Cardiac septum (tissue), 1 donor: Measurements from ENCODE around the gene CDH24. TPM values are rescaled to one million over a fixed set of nuclear protein-coding genes. Genes with fewer than 3 reads are reported as not detected.

Source experiments
- DNase-seq: peaks from one replicate; pipeline ENCODE4 v3.0.0-alpha.2; 2020; ENCODE audit warnings: low spot score
- intact Hi-C: fragments of 100-400 bp; cut with DNase I; formaldehyde crosslinking; loops from one replicate; pipeline ENCODE4 v1.14.0; 2022
- total RNA-seq: library from RNA; stranded (reverse); fragmentation: NEBNext Ultra II Directional; extraction: Animal tissue kit (Norgen Biotek cat#: 25700); gene quantifications from one replicate; pipeline ENCODE4 v1.2.1, GENCODE V29; 2021
- donor health status: DM: no; HTN: no; CAD: no.

The CDH24 gene
- total RNA-seq, 1 donor from 2014 or later = 2.6 TPM

DNA sequence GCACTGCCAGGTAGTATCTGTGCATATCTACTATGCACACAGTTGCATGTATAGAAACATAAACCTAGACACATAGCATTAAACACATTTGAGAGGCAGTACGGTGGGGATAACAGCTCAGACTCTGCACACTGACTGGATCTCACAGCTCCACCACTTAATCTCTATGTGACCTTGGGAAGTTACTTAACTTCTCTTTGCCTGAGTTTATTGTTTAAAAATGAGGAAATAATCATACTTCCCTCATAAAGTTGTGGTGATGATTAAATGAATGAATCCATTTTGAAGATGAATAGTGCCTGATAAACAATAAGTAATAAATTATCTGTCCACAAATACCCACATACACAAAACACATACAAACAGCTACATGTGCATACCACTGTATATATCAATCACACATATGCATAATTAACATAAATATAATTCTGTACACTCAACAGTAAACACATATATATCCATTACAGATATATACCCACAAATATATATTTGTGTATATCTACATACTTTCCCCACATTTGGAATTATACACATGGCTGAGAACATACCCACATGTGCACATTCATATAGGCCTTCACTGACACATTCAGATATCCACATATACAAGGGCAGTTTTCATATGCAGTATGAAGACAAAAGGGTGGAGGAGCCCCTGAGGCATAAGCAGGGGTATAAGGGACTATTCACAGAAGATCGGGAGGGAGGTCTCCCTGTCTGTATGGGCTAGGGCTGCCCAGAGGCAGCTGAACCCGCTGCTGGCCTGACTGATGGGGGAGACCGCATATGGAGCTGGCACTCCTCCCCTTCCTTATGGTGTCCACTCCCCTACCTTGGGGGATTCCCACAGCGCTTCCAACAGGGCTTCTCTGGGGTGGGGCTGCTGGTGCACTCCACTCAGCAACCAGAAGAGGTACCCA is 5.9 kb downstream of the CDH24 start:
- intact Hi-C loops = no loop called here
- DNase-seq = no peak

DNA sequence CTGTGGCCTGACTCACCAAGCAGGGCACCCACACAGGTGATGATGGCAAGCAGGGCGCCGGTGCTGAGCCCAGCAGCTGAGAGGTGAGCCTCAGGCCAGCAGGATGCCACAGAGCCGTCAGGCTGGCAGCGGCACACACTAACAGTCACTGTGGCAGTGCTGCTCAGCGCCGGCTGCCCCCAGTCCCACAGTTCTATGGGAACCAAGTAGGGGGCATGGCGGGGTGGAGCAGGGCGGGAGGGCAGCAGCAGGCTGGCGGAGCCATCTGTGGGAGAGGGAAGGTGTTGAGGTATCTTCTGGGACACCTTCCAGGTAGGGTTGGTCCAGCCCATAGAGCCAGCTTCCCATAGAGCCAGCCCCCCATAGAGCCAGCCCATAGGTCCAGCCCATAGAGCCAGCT is 8.3 kb downstream of the CDH24 start:
- intact Hi-C loops = no loop called here
- DNase-seq = no peak

DNA sequence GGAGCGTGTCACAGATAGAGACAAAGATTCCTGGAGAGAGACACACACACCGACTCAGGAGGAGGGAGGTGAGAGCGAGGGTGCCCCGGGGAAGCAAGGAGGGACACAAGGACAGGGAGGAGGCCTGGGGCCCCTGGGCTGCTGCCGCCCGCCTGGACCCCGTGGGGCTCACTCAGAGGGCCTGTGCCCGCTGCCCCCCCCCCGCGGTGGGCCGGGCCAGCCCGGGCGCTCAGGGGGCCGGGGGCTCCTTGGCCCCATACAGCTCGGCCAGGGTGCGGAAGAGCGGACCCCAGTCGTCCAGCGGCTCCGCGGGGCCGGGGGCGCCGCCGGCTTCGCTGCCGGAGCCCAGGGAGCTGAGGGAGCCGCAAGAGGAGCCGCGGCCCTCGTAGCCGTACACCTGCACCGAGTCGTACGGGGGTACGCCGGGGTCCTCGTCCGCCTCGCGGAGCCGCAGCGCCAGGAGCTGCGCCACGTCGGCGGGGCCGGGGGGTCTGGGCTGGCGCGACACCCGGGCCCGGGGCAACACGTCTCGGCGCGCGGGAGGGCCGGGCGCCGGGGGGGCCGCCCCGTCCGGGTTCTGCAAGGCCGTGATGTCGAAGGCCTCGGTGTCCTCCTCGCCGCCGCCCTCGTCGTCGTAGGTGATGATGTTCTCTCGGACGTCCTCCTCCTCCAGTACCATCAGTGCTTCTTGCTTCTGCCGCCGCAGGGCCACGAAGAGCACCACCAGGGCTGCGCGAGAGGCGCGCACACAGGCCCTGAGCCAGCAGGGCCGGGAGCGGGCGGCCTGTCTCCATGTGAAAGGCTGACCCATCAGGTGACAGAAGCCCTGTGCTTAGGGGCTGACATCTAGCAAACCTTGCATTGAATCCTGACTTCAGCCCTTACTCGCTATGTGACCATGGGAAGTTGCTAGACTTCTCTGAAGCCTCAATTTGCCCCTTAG is 9.3 kb downstream of the CDH24 start:
- intact Hi-C loops = no loop called here
- DNase-seq = no peak

DNA sequence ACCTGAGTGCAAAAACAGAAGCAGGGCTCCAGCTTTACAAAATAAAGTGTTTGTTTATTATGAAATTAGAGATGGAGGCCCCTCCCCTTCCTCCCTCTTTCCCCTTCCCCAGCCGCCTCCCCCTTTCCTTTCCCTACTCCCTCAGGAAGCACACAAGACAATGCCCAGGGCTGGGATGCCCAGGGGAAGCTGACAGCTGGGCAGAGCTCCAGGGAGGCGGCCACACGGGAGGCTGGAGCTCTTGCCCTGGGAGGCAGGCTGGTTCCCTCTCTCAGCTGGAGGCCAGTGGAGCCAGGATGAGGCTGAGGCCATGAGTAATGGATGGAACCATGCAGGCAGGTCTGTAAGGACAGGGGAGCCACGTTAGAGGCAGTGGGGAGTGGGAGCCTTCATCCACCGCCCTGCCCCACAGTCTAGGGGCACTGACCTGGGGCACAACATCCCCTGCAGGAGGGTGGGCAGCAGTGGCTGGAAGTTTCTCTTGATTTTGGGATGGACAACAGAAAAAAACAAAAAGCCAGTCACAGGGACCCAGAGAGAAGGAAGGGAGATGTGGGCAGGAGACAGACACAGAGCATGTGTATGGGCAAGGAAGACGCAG is 10.2 kb downstream of the CDH24 start:
- intact Hi-C loops = no loop called here
- DNase-seq = no peak

DNA sequence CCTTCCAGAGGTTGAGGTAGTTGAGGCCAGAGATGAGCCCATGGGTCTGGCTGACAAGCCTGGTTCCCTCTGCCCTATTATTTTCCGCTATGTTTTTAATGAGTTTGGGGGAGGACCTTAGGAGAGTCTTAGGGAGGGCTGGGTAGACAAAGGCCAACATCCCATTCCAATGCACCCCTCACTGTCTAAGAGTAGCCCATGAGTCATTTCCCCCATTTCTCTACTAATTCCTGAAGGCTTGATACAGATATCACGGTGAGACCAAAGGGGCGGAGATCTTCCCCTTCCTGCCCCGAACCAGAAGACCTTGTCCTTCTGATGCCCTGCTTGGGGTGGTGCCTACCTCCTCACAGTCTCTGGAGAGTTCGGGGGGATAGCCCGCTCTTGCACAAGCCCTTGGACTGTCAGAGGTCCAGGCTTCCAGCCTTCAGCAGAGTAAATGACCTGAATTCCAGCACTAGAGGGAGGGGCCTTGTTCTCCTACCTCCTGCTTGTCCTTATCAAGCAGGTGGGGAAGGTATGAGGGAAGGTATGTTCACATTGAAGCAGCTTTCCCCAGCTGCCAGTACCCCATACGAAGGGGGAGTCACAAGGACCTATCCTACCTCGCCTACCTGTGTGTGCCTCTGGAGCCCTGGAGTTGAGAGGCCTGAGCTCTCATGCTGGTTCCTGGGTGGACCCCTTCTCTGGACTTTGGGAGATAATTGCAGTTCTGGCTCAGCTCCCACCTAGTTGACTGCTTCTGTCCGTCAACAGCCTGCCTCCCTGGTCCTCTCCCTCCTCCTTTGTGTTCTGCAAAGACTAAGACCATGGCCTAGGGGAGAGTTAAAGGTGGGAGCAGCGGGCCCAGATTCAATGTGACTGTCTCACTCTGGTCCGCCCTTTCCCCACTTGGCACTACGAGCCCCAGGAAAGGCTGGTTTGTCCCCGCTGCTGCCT is 11.6 kb downstream of the CDH24 start:
- DNase-seq = no peak
- intact Hi-C loops = no loop called here

DNA sequence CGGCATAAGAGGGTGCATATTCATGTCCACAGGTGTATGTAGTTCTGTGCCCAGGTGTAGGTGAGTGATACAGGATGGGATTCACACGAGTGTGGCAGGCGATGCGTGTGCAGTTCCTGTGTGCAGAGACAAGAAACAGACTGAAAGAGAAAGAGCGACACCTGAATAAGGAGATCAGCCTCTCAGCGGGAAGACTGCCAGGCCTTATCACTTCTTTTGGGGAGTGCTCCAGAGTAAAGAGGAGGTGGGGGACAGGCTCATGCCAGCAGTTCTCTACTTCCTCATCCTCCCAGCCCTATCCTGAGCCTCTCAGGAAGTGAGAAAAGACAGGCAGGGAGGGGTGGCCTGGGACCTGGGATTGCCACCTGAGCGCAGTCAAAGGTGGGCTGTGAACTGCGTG is 12.5 kb downstream of the CDH24 start:
- intact Hi-C loops = no loop called here
- no peak for DNase-seq

DNA sequence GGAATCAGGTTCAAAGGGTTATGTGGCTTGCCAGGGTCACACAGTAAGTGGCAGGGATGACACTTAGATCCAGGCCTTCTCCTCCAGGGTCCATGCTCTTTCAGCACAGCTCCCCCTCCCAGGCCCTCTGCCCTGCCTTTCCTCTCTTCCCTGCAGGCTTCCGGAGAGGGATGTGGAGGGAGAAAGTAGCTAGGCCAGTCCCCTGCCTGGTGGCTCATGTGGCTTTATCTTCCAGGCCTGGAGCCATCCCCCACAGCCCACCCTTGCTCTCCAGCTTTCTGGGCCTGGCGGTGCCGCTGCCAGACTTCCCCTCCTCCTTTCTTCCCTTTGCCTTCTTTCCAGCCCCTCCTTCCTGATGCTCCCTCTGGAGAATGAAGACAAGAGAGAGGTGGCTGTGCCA is 13.6 kb downstream of the CDH24 start:
- intact Hi-C loops = no loop called here
- no peak for DNase-seq

DNA sequence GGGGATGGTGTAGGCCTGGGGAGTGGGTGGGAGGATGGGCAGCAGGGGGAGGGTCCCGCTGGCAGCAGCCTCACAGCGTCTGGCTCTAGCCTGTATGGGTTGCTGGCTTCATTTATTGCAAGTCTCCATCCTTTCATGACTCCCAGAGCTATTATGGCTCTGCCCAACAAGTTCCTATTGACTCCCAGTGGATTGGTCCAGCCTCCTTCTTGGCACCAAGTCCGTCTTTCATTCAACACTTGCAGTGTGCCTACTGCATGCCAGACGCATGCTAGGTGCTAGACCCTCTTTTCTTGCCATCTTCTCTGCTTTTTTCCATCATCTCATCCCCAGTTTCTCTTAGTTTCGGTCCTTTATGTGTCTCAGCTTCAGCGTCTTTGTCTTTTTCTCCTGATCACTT is 14.2 kb downstream of the CDH24 start:
- DNase-seq = no peak
- intact Hi-C loops = no loop called here

DNA sequence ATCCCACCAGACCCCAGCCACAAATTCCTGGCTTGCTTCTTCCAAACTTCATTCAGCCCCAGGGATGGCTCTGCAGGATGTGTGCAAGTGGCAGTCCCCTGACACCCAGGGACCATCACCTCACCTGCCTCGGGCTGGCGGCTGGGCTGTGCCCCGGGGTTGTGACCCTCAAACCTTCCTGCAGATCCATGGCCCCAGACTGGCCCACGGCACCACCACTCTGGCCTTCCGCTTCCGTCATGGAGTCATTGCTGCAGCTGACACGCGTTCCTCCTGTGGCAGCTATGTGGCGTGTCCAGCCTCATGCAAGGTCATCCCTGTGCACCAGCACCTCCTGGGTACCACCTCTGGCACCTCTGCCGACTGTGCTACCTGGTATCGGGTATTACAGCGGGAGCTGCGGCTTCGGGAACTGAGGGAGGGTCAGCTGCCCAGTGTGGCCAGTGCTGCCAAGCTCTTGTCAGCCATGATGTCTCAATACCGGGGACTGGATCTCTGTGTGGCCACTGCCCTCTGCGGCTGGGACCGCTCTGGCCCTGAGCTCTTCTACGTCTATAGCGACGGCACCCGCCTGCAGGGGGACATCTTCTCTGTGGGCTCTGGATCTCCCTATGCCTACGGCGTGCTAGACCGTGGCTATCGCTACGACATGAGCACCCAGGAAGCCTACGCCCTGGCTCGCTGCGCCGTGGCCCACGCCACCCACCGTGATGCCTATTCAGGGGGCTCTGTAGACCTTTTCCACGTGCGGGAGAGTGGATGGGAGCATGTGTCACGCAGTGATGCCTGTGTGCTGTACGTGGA is 15.0 kb downstream of the CDH24 start, which contains the start of gene PSMB11:
TSS of gene PSMB11 (plus strand) at position 51 of the 804 bp plus-strand sequence. CDS start at position 65, 14 bp downstream.
- no peak for DNase-seq
- intact Hi-C loops = no loop called here

DNA sequence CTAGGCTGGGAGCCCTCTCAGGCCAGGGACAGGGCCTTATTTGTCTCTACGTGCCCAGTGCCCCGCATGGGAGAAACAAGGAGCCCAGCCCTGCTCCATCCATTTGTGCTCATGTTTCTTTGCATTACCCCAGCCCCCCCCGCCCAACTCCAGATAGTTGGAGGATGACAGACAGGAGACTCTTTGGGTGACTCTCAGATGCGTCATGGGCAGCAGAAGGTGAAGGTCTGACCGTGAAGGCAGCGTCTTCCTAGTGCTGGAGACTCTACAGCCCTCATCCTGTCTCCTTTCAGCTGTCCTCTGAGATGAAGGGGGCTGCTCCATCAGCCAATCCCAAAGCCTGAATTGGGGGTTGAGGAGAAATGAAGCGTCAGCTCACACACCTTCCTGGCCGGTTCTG is 15.6 kb downstream of the CDH24 start:
- DNase-seq = no peak
- intact Hi-C loops = no loop called here

DNA sequence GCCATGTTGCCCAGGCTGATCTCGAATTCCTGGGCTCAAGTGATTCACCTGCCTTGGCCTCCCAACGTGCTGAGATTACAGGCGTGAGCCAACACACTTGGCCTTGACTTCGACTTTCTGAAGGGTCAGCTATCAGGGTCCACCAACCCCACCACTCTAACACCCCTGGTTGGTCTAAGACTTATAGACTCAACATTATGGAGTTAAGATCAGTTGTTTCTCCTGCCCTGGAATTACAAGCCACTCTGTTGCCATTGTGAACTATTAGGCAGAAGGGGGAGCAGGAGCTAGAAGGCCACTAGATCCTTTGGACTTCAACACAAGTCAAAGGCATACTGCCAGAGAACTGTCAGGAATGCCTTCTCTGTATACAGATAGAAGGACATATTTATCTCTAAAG is 17.2 kb downstream of the CDH24 start:
- no peak for DNase-seq
- intact Hi-C loops = no loop called here

DNA sequence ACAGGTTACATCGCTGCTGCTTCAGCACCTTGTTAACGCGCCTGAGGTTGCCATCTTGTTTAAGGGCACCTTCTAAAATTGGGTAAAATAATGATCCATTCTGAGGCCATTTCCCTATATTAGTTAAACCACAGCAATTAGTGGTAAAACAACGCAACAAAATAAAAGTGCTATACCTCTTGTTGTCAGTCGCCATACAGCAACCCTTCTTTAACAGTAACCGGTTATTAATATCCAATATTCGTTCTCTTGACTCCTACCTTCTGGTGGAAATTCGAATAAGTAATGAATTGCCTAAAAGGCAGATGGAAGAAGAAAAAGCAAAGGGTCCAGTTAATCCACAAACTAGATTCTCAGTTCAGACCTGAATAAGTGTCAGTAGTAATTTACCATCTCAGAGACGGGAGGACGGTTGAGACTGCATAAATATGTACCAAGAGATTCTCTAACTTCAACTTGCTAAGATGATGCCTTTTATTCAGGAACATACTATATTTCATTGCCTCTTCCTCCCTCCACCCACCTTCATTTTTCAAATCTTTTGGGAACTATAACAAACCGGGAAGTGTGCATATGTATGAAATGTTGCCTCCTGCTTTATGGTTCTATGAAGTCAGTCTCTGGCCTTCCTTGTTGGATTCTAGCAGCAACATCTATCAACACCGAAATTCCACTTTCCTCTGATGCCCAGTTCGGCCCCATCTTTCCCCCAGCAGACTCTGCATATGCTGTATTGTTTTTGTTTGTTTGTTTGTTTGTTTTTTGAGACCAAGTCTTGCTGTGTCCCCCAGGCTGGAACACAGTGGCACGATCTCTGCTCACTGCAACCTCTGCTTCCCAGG is 21.8 kb downstream of the CDH24 start:
- intact Hi-C loops = no loop called here
- no peak for DNase-seq

DNA sequence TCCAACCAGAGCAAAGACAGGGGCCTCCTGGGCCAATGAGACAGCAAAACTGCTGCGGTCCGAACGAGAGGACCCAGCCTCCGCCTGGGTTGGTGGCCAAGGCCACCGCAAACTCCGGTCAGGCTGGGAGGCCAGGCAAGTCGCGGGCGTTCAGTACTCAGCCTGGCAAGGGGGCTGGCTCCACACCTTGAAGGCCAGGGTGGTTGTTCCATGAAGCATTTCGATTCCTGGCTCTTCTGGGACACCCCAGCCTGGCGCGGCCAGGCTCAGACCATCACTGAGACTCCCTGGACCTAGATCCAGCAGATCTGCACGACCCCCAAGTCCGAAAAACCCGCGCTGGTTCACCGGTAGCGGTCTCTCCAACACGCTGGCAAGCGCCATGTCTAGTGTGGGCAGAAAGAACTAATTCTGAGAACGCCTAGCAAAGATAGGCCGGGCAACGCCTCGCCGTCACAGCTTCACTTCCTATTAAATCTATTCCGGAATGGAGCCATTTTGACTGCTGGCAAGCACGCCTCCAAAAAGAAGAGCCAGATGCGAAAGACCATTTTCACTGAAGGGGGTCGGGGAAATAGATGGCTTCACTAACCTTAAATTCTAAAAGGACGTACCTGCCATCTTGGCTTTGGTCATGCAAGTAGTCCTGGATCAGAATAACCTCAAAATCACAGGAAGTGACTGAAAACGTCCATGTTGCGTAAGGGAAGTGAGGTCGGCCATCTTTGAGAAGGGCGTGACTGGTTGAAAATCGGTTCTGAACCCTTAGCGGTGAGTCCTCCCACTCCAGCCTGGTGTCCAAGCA is 22.6 kb downstream of the CDH24 start, which contains the start of gene PSMB5:
TSS of gene PSMB5 (minus strand) at position 403 of the 805 bp plus-strand sequence. CDS start at position 384, 19 bp downstream.
- intact Hi-C loops = no loop called here
- DNase-seq = peak; percentile 95

DNA sequence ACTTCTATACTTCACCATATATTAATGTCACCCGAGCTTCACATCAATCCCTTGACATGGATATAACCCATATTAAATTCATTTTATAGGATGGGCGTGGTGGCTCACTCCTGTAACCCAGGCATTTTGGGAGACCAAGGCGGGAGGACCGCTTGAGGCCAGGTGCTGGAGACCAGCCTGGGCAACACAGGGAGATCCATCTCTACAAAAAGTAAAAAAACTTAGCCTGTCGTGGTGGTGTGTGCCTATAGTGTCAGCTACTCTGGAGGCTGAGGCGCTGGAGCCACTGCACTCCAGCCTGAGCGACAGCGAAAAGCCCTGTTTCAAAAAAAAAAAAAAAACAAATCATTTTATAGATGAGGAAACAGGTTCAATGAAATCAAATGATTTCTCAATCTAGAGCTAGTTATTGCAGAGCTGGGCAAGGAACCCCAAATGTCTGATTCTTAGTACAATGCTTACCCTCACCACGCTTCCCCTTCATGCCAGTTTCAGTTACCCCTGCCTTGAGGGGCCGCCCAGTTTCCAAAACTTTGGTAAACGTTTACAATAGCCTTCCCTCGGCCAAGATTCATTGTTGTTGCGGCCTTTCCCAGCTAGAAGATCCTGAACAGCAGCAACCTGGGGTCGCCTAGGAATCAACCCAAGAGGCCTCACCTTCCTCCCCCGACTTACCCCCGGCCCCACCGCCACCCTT is 23.4 kb downstream of the CDH24 start:
- intact Hi-C loops = no loop called here
- no peak for DNase-seq

DNA sequence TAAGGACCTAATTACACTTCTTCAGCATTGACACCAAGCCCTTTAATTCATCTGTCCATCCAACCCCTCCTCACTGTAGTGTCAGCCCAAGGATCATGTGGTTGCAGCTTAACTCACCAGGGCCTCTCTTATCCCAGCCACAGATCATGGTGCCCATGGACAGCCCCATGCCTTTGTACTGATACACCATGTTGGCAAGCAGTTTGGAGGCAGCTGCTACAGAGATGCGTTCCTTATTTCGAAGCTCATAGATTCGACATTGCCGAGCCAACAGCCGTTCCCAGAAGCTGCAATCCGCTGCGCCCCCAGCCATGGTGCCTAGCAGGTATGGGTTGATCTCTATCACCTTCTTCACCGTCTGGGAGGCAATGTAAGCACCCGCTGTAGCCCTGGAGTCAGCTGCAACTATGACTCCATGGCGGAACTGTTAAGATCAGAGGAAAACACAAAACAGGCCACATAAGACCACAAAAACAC is 24.0 kb downstream of the CDH24 start:
- DNase-seq = no peak
- intact Hi-C loops = no loop called here

DNA sequence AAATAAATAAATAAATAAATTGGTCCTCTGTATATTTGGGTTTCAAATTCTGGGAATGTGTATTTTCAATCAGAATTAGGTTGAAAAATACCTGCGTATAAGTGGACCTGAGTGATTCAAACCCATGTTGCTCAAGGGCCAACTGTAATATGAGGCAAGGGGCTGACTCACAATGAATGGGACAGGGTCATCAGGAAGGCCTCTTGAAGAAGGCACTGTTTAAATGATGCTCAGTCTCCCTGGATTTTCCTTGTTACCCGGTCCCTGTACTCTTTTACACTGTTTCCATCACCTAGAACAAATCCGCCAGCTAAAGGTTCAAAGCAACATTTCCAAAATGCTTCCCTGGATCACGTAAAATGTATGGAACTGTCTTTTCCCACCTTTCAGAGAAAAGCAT is 26.4 kb downstream of the CDH24 start:
- intact Hi-C loops = no loop called here
- DNase-seq = no peak
